SK-N-MC (cell line): ENCODE data around the gene ARID1B.

Experiments
- DNase-seq: peaks from one replicate; pipeline ENCODE4 v3.0.0-alpha.2; 2011; ENCODE audit warnings: low read depth, low spot score
- H3K27ac ChIP-seq: fragments of 200-600 bp; sonication (generic); 2 replicates; pipeline ENCODE4 v1.5.1; 2016; ENCODE audit warnings: mixed run types
- H3K36me3 ChIP-seq: fragments of 200-600 bp; sonication (generic); 2 replicates; pipeline ENCODE4 v1.6.1; 2017; ENCODE audit warnings: antibody characterized with exemption, low read length, mixed read lengths; ENCODE audit not compliant: insufficient read depth
- H3K4me3 ChIP-seq: fragments of 200-600 bp; sonication (generic); 2 replicates; pipeline ENCODE4 v1.5.1; 2016
- H3K9ac ChIP-seq: fragments of 200-600 bp; sonication (generic); 2 replicates; pipeline ENCODE4 v1.8.0; 2017; ENCODE audit warnings: mixed run types, mixed read lengths; ENCODE audit not compliant: insufficient read length
- H3K9me3 ChIP-seq: fragments of 200-600 bp; sonication (generic); 2 replicates; pipeline ENCODE4 v1.6.1; 2017; ENCODE audit warnings: low read depth, mild to moderate bottlenecking, antibody characterized with exemption, low read length, moderate library complexity, mixed read lengths
- EZH2 ChIP-seq: fragments of 200-600 bp; sonication (generic); IDR thresholded peaks from one replicate; pipeline ENCODE4 v1.6.1; 2017; ENCODE audit warnings: antibody characterized with exemption
- FOXP2 ChIP-seq: optimal IDR thresholded peaks from 2 replicates; pipeline ENCODE3; 2011; ENCODE audit warnings: mild to moderate bottlenecking, moderate library complexity; ENCODE audit not compliant: insufficient read depth; ENCODE audit errors: extremely low read length, control extremely low read depth
- POLR2AphosphoS5 ChIP-seq: IDR thresholded peaks from 2 replicates; pipeline ENCODE4 v1.6.1; 2012; ENCODE audit warnings: mild to moderate bottlenecking, low read depth, low read length, borderline replicate concordance

The ARID1B gene

DNA sequence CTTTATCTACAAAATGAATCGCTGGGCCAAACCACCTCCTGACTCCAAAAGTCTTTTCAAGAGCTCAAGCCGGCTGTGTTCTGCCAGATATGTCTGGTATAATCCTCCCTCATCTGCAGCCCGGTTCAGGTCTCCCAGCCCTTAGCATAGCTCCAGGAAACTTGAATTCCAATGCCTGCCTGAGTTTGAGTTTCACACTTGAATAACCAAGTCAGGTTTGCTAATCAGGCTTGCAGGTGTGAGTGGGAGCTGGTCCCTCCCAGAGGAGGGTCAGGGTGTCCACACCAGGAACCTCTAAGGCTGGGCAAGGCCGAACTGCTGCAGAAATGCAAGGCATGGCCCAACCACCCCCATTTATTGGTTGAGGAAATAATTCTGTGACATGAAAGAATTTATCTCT is 449.6 kb downstream of the ARID1B start:
- H3K4me3 ChIP-seq, result no peak overlapping the region
- H3K27ac ChIP-seq, result no peak overlapping the region
- H3K9ac ChIP-seq, result no peak overlapping the region
- TF ChIP-seq EZH2 (no peak), FOXP2 (no peak), POLR2AphosphoS5 (no peak)
- no peaks in the 10 kb centered on the region for H3K9me3 ChIP-seq
- DNase-seq, result no peak
- H3K36me3 ChIP-seq, result no peaks in the 10 kb centered on the region

DNA sequence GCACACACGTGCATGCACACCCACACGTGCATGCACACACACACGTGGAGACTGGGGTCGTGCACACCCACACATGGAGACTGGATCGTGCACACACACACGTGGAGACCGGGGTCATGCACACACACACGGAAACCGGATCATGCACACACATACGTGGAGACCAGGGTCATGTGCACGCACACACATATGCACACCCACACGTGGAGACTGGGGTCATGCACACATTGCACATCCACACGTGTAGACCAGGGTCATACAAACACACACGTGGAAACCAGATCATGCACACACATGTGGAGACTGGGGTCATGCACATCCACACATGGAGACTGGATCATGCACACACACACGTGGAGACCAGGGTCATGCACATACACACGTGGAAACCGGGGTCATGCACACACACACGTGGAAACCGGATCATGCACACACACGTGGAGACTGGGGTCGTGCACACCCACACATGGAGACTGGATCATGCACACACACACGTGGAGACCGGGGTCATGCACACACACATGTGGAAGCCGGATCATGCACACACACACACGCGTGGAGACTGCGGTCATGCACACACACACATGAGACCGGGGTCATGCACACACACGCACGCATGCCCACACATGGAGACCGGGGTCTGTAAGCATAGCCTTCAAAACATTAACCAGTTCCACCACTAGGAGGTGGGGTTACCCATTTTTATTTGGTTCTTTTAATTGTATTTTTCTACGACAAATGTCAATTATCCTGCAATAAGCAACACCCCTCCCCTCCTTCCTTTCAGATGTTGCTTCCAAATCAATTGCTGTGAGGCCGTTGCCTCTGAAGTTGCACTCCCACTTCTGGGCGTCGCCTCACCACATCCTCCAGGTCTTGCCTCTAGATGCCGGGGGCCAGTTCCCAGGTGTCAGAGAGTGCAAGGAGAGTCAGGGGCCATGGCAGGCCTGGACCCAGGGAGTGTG is 450.3 kb downstream of the ARID1B start:
- H3K9me3 ChIP-seq, result no peaks in the 10 kb centered on the region
- H3K36me3 ChIP-seq, result no peaks in the 10 kb centered on the region
- TF ChIP-seq POLR2AphosphoS5 (no peak), FOXP2 (no peak), EZH2 (no peak)
- no peak overlapping the region for H3K27ac ChIP-seq
- no peak for DNase-seq
- H3K4me3 ChIP-seq, result no peak overlapping the region
- no peak overlapping the region for H3K9ac ChIP-seq

DNA sequence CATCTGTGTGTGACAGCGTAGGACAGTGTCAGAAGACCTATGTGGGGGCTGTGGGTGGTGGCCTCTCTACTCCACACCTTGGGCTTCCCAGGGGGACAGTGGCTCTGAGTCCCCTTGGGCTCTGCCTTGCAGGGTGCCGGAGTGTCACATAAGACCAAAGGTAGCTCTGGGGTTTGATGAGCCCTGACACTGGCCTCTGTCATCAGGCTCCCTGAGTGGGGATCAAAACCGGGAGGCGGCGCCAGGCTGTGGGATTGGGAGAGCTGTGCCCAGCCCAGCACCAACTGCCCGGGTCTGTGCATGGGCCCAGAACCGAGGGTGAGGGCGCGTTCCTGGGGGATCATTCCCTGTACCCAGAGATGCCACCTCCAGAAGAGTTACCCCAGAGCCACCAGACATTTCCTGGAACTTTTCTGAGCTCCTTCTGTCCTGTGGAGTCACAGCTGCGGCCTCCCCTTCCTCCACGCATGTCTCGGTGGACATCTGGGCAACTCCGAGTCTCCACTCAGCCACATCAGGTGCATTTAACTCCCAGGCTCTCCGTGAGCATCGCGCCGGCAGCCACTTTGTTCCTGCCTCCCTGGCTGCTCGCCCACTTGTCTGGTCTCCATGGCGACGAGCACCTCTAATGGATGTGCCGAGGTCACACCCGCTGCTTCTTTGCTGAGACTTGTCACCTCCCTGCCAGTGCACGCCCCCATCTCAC is 451.4 kb downstream of the ARID1B start:
- Histone ChIP-seq H3K27ac (no peak overlapping the region), H3K36me3 (no peaks in the 10 kb centered on the region), H3K9ac (no peak overlapping the region), H3K9me3 (no peaks in the 10 kb centered on the region), H3K4me3 (no peak overlapping the region)
- TF ChIP-seq EZH2 (no peak), FOXP2 (no peak), POLR2AphosphoS5 (no peak)
- DNase-seq, result no peak

DNA sequence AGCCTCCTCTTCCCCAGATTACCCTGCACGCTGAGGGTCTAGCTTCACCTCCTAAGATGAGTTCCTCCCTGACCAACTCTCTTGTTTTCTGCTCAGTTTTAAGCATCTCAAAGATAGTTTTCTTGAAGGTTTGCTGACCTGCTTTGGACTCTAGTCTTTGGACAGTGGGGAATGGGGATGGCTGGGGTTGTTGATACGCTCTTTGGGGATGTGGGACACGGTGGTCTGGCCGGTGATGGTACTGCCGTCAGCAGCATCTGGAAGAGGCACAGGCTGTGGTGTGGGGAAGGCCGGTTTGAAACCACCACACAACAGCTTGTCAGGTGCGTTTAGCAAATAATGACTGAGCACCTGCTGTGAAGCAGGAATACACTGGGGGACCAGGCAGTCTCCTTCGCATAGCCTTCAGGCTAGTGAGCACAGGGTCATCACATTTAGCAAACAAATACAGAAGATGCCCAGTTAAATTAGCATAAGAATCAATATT is 452.0 kb downstream of the ARID1B start:
- no peak for TF ChIP-seq POLR2AphosphoS5
- no peak for TF ChIP-seq FOXP2
- no peak for TF ChIP-seq EZH2
- DNase-seq, result no peak
- Histone ChIP-seq H3K27ac (no peak overlapping the region), H3K4me3 (no peak overlapping the region), H3K9me3 (no peaks in the 10 kb centered on the region), H3K9ac (no peak overlapping the region), H3K36me3 (no peaks in the 10 kb centered on the region)

DNA sequence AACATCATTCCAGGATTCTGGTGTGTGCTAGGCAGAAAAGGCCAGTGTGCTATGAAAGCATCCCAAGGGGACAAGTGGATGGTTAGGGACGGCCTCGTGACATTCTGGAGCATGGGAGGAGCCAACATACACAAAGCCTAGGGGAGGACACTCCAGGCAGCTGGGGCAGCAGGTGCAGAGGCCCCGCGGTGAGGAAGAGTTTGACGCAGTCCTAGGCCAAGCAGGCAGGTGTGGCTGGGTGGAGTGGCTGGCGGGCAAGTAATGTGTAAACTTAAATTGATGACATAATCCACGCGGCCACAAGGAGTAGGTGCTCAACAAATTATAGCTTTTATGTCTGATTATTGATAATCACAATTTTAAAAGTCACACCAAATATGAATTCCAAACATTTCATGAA is 452.5 kb downstream of the ARID1B start:
- H3K9ac ChIP-seq, result no peak overlapping the region
- no peak overlapping the region for H3K4me3 ChIP-seq
- no peak for TF ChIP-seq EZH2
- no peak for TF ChIP-seq FOXP2
- H3K36me3 ChIP-seq, result no peaks in the 10 kb centered on the region
- no peak for DNase-seq
- no peak overlapping the region for H3K27ac ChIP-seq
- no peaks in the 10 kb centered on the region for H3K9me3 ChIP-seq

DNA sequence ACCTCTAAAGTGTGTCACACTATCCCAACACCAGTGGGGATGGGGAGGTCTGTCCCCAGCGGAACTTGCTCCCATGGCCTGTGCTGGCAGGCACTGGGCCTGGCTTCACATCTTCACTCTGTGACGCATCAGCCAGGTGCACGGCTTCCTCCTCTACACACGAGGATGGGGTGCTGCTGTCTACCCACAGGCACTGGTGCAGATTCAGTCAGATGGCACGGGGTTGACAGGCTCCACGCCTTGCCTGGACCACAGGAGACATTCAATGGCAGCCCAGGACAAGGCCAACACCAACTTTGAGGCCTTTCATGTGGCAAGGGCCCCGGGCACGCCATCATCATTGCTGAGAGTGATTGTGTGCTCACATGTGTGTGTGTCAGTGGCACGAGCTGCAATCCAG is 453.7 kb downstream of the ARID1B start:
- H3K4me3 ChIP-seq, result no peak overlapping the region
- no peaks in the 10 kb centered on the region for H3K9me3 ChIP-seq
- H3K27ac ChIP-seq, result no peak overlapping the region
- H3K9ac ChIP-seq, result no peak overlapping the region
- TF ChIP-seq FOXP2 (no peak), EZH2 (no peak), POLR2AphosphoS5 (no peak)
- no peak for DNase-seq
- H3K36me3 ChIP-seq, result no peaks in the 10 kb centered on the region

DNA sequence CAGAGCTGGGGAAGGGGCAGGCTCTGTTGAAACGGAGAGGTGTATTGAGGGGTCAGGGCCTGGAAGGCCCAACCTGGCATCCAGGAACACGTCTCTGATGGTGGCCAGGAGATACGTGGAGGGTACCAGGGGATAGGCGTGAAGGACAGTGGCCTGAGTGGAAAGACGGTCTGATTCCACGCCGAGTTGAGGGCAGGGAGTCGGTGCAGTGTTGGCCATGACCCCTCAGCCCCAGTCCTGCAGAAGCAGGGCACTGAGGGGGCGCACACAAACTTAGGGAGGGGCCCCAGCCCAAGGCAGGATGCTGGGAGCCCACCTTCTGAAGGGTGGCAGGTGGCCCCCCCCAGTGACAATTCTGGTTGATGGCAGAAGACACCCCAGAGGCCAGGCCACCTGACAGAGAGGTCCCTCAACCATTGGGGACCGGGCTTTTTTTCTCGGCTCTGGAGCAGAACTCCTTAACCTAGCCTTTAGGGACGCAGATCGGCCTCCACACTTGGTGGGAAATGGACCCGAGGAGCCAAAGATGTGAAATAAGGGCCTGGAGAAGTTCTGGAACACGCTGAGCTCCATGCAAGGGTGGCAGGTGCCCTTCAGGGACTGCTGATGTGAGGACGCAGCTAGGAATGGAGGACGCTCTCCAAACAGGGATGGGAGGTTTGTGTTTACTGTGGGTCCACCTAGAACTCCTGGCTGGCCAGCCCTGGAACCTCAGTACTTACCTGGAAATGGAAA is 455.1 kb downstream of the ARID1B start:
- H3K36me3 ChIP-seq, result no peaks in the 10 kb centered on the region
- no peaks in the 10 kb centered on the region for H3K9me3 ChIP-seq
- no peak overlapping the region for H3K9ac ChIP-seq
- TF ChIP-seq EZH2 (no peak), POLR2AphosphoS5 (no peak)
- H3K4me3 ChIP-seq, result no peak overlapping the region
- H3K27ac ChIP-seq, result no peak overlapping the region
- DNase-seq, result no peak

DNA sequence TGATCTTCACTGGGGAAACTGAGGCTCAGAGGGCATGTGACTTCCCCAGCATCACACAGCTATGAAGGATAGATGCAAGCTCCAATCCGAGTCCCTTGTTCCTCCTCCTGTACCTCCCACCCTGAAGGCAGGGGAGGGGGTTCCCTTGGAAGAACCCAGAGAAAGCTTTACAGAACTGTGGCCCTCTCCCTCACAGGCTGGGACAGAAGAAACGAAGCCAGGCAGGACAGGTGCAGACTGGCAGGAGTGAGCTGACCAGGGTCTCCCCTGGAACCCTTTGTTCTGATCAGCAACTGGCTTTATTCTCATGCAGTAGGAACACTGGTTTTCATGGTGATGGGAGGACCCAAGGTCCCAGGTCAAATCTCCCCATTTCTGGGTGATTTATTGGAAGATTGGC is 456.0 kb downstream of the ARID1B start:
- H3K27ac ChIP-seq, result no peak overlapping the region
- H3K4me3 ChIP-seq, result no peak overlapping the region
- TF ChIP-seq FOXP2 (no peak), EZH2 (no peak), POLR2AphosphoS5 (no peak)
- no peaks in the 10 kb centered on the region for H3K36me3 ChIP-seq
- no peak for DNase-seq
- H3K9ac ChIP-seq, result no peak overlapping the region
- no peaks in the 10 kb centered on the region for H3K9me3 ChIP-seq
